Thoracic aorta (tissue), 2 donors: ENCODE results near the gene SETD1A. TPM values are rescaled to one million over a fixed set of nuclear protein-coding genes. Genes with fewer than 3 reads are reported as not detected.

Experiments
- ATAC-seq: fragments of 150-250 bp; one replicate; pipeline ENCODE4 v1.8.0; 2017; ENCODE audit warnings: low read depth; ENCODE audit not compliant: insufficient number of reproducible peaks, low FRiP score
- DNase-seq: peaks from one replicate; pipeline ENCODE4 v3.0.0-alpha.2; 2020; ENCODE audit warnings: low spot score
- H3K27ac ChIP-seq, 2 donors: fragments of 200-600 bp; sonication (generic); 1 replicate in 1 of 2; 2 replicates in 1 of 2; pipeline ENCODE4 v1.5.1; 2016; ENCODE audit warnings: mild to moderate bottlenecking in 2 of 2, moderate library complexity in 2 of 2
- H3K27me3 ChIP-seq: fragments of 200-600 bp; sonication (generic); replicated peaks from 2 replicates; pipeline ENCODE4 v1.6.0; 2016; ENCODE audit warnings: mild to moderate bottlenecking; ENCODE audit not compliant: insufficient read depth
- H3K36me3 ChIP-seq: fragments of 200-600 bp; sonication (generic); one replicate; pipeline ENCODE4 v1.5.1; 2016
- H3K4me1 ChIP-seq, 2 donors: fragments of 200-600 bp; sonication (generic); 1 replicate in 1 of 2; 2 replicates in 1 of 2; pipeline versions ENCODE4 v1.5.1 to v1.6.0; 2016; ENCODE audit warnings: low read depth in 2 of 2, mild to moderate bottlenecking in 1 of 2; ENCODE audit not compliant: control insufficient read depth in 1 of 2
- H3K4me3 ChIP-seq: fragments of 200-600 bp; sonication (generic); 2 replicates; pipeline ENCODE4 v1.5.1; 2016; ENCODE audit warnings: mild to moderate bottlenecking
- H3K9me3 ChIP-seq: fragments of 200-600 bp; sonication (generic); 2 replicates; pipeline ENCODE4 v1.5.1; 2016
- CTCF ChIP-seq: fragments of 200-600 bp; sonication (generic); IDR thresholded peaks from one replicate; pipeline ENCODE4 v1.5.1; 2019; ENCODE audit warnings: antibody characterized with exemption
- total RNA-seq, 2 donors: library from RNA; depleted of rRNA; stranded (reverse); fragments of >200 nt; gene quantifications; one replicate each; pipeline versions ENCODE4 v1.1.0 to v1.2.3, GENCODE V29; 2016

SETD1A gene
- total RNA-seq, 2 donors from 2014 or later = 7.4 to 14.6 TPM

GRCh38 chr16:30979170-30980022 is 21.8 kb downstream of the SETD1A start:
- Histone ChIP-seq H3K36me3 (peaks cover 50% of the 10 kb centered on the region), H3K4me1 (no peaks in the 10 kb centered on the region), H3K27me3 (no peaks in the 10 kb centered on the region), H3K9me3 (no peaks in the 10 kb centered on the region), H3K4me3 (no peak overlapping the region), H3K27ac (no peak overlapping the region)
- no peak for DNase-seq
- no peak for ATAC-seq
- TF ChIP-seq CTCF = no peak

GRCh38 chr16:30980023-30980371 is 22.4 kb downstream of the SETD1A start:
- ATAC-seq = no peak
- Histone ChIP-seq H3K27ac (no peak overlapping the region), H3K4me3 (no peak overlapping the region), H3K27me3 (no peaks in the 10 kb centered on the region), H3K9me3 (no peaks in the 10 kb centered on the region), H3K36me3 (peaks cover 50% of the 10 kb centered on the region), H3K4me1 (no peaks in the 10 kb centered on the region)
- DNase-seq = no peak
- TF ChIP-seq CTCF = no peak

- no peak for ATAC-seq
- peaks cover 49% of the 10 kb centered on the region for H3K36me3 ChIP-seq
These were observed 22.9 kb downstream of the SETD1A start for GRCh38 chr16:30980434-30980833.

GRCh38 chr16:30980959-30981358 is 23.4 kb downstream of the SETD1A start:
- H3K4me3 ChIP-seq = no peak overlapping the region
- peaks cover 44% of the 10 kb centered on the region for H3K36me3 ChIP-seq
- H3K27me3 ChIP-seq = no peaks in the 10 kb centered on the region
- peaks cover 0 to 9% of the 10 kb centered on the region in 2 donors for H3K4me1 ChIP-seq
- TF ChIP-seq CTCF = no peak
- no peaks in the 10 kb centered on the region for H3K9me3 ChIP-seq
- no peak for DNase-seq
- no peak for ATAC-seq
- no peak overlapping the region for H3K27ac ChIP-seq

More at GRCh38 chr16:30980434-30980833, 22.9 kb downstream of the SETD1A start:
- Histone ChIP-seq H3K27ac (no peak overlapping the region), H3K9me3 (no peaks in the 10 kb centered on the region), H3K4me3 (no peak overlapping the region), H3K27me3 (no peaks in the 10 kb centered on the region), H3K4me1 (peaks cover 0 to 4% of the 10 kb centered on the region in 2 donors)
- no peak for DNase-seq
- TF ChIP-seq CTCF = no peak

GRCh38 chr16:30982548-30983288 is 25.2 kb downstream of the SETD1A start:
- Histone ChIP-seq H3K27ac (no peak overlapping the region), H3K9me3 (no peaks in the 10 kb centered on the region), H3K4me3 (no peak overlapping the region), H3K4me1 (peaks cover 0 to 10% of the 10 kb centered on the region in 2 donors), H3K27me3 (no peaks in the 10 kb centered on the region), H3K36me3 (peaks cover 31% of the 10 kb centered on the region)
- DNase-seq (no peak), ATAC-seq (no peak)
- no peak for TF ChIP-seq CTCF
